H1 (cell line): ENCODE results near the gene CPNE4. TPM values are rescaled to one million over a fixed set of nuclear protein-coding genes. Genes with fewer than 3 reads are reported as not detected.

Experiments used
- FOSL1 ChIP-seq: IDR thresholded peaks from 2 replicates; pipeline ENCODE4 v1.6.1; 2011; ENCODE audit warnings: mild to moderate bottlenecking, low read depth, low read length, moderate library complexity; ENCODE audit not compliant: insufficient read depth
- HDAC6 ChIP-seq: IDR thresholded peaks from one replicate; pipeline ENCODE4 v1.7.1; 2012; ENCODE audit warnings: low read depth, mild to moderate bottlenecking, inconsistent platforms, low read length, moderate library complexity
- KDM5A ChIP-seq: fragments of 200-600 bp; IDR thresholded peaks from 2 replicates; pipeline ENCODE4 v1.7.1; 2012; ENCODE audit warnings: mild to moderate bottlenecking, low read length, inconsistent platforms, mixed read lengths
- POU5F1 ChIP-seq: IDR thresholded peaks from 2 replicates; pipeline ENCODE4 v1.6.1; 2011; ENCODE audit warnings: low read depth, mild to moderate bottlenecking, low read length, moderate library complexity
- SRF ChIP-seq: IDR thresholded peaks from 2 replicates; pipeline ENCODE4 v1.6.1; 2011; ENCODE audit warnings: mild to moderate bottlenecking, low read depth, low read length, moderate library complexity
- polyA plus RNA-seq, 7 experiments: library from polyadenylated mRNA; depleted of rRNA in 3 of 7; stranded (reverse) in 5 of 7; unstranded in 2 of 7; fragments of >200 nt in 5 of 7; fragments of 200-250 nt in 2 of 7; gene quantifications; 1 replicate in 5 of 7; 2 replicates in 1 of 7; 4 replicates in 1 of 7; pipeline versions ENCODE4 v1.2.1 to v1.2.3, GENCODE V29; 2011 to 2013; ENCODE audit warnings: missing spikeins in 2 of 7, mixed read lengths in 2 of 7
- total RNA-seq: library from RNA; stranded (reverse); fragmentation: NEBNext Ultra II Directional; extraction: Animal tissue kit (Norgen Biotek cat#: 25700); gene quantifications from 2 replicates; pipeline ENCODE4 v1.2.1, GENCODE V29; 2021
- TF ChIP-seq, protein P1 (sequence below): fragments of 300-600 bp; sonication (generic); IDR thresholded peaks from 2 replicates; pipeline ENCODE4 v1.7.1; 2012; ENCODE audit warnings: low read length, moderate library complexity, mild to moderate bottlenecking, inconsistent platforms; ENCODE audit not compliant: insufficient replicate concordance

CPNE4 gene
- total and polyA plus RNA-seq, 2 of the 8 experiments (the other 6 are each of a cell fraction or from before 2014, with no cell fraction given): 0.82 to 3.8 TPM

GRCh38 chr3:131623431-131623830 is 411.4 kb downstream of the CPNE4 start (continued):
- TF ChIP-seq, protein P1, sequence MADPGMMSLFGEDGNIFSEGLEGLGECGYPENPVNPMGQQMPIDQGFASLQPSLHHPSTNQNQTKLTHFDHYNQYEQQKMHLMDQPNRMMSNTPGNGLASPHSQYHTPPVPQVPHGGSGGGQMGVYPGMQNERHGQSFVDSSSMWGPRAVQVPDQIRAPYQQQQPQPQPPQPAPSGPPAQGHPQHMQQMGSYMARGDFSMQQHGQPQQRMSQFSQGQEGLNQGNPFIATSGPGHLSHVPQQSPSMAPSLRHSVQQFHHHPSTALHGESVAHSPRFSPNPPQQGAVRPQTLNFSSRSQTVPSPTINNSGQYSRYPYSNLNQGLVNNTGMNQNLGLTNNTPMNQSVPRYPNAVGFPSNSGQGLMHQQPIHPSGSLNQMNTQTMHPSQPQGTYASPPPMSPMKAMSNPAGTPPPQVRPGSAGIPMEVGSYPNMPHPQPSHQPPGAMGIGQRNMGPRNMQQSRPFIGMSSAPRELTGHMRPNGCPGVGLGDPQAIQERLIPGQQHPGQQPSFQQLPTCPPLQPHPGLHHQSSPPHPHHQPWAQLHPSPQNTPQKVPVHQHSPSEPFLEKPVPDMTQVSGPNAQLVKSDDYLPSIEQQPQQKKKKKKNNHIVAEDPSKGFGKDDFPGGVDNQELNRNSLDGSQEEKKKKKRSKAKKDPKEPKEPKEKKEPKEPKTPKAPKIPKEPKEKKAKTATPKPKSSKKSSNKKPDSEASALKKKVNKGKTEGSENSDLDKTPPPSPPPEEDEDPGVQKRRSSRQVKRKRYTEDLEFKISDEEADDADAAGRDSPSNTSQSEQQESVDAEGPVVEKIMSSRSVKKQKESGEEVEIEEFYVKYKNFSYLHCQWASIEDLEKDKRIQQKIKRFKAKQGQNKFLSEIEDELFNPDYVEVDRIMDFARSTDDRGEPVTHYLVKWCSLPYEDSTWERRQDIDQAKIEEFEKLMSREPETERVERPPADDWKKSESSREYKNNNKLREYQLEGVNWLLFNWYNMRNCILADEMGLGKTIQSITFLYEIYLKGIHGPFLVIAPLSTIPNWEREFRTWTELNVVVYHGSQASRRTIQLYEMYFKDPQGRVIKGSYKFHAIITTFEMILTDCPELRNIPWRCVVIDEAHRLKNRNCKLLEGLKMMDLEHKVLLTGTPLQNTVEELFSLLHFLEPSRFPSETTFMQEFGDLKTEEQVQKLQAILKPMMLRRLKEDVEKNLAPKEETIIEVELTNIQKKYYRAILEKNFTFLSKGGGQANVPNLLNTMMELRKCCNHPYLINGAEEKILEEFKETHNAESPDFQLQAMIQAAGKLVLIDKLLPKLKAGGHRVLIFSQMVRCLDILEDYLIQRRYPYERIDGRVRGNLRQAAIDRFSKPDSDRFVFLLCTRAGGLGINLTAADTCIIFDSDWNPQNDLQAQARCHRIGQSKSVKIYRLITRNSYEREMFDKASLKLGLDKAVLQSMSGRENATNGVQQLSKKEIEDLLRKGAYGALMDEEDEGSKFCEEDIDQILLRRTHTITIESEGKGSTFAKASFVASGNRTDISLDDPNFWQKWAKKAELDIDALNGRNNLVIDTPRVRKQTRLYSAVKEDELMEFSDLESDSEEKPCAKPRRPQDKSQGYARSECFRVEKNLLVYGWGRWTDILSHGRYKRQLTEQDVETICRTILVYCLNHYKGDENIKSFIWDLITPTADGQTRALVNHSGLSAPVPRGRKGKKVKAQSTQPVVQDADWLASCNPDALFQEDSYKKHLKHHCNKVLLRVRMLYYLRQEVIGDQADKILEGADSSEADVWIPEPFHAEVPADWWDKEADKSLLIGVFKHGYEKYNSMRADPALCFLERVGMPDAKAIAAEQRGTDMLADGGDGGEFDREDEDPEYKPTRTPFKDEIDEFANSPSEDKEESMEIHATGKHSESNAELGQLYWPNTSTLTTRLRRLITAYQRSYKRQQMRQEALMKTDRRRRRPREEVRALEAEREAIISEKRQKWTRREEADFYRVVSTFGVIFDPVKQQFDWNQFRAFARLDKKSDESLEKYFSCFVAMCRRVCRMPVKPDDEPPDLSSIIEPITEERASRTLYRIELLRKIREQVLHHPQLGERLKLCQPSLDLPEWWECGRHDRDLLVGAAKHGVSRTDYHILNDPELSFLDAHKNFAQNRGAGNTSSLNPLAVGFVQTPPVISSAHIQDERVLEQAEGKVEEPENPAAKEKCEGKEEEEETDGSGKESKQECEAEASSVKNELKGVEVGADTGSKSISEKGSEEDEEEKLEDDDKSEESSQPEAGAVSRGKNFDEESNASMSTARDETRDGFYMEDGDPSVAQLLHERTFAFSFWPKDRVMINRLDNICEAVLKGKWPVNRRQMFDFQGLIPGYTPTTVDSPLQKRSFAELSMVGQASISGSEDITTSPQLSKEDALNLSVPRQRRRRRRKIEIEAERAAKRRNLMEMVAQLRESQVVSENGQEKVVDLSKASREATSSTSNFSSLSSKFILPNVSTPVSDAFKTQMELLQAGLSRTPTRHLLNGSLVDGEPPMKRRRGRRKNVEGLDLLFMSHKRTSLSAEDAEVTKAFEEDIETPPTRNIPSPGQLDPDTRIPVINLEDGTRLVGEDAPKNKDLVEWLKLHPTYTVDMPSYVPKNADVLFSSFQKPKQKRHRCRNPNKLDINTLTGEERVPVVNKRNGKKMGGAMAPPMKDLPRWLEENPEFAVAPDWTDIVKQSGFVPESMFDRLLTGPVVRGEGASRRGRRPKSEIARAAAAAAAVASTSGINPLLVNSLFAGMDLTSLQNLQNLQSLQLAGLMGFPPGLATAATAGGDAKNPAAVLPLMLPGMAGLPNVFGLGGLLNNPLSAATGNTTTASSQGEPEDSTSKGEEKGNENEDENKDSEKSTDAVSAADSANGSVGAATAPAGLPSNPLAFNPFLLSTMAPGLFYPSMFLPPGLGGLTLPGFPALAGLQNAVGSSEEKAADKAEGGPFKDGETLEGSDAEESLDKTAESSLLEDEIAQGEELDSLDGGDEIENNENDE: no peak
- TF ChIP-seq FOSL1 (no peak), HDAC6 (no peak), SRF (no peak), KDM5A (no peak), POU5F1 (no peak)
- TF ChIP-seq, all 59 proteins: peak for 0
